GM19025 (cell line): ENCODE measurements around the gene CAMTA1.

ENCODE experiments used
- ATAC-seq: cut with Tn5 transposase; IDR thresholded peaks from one replicate; pipeline ENCODE4 v1.9.1; 2021; ENCODE audit warnings: mild to moderate bottlenecking, low read depth, moderate library complexity; ENCODE audit not compliant: unreplicated experiment

Gene CAMTA1

GRCh38 chr1:6951536-6951935 is 166.3 kb downstream of the CAMTA1 start:
- no peak for ATAC-seq

- ATAC-seq: no peak
Measured at GRCh38 chr1:6953216-6953615, 168.0 kb downstream of the CAMTA1 start.

GRCh38 chr1:6953907-6954364 is 168.7 kb downstream of the CAMTA1 start:
- no peak for ATAC-seq

- no peak for ATAC-seq
Measured at GRCh38 chr1:6954591-6954990, 169.3 kb downstream of the CAMTA1 start.

- no peak for ATAC-seq
Measured at GRCh38 chr1:6955357-6956094, 170.3 kb downstream of the CAMTA1 start.

GRCh38 chr1:6956488-6957159 is 171.4 kb downstream of the CAMTA1 start:
- no peak for ATAC-seq

GRCh38 chr1:6957341-6957740 is 172.1 kb downstream of the CAMTA1 start:
- no peak for ATAC-seq

GRCh38 chr1:6958407-6959030 is 173.3 kb downstream of the CAMTA1 start:
- no peak for ATAC-seq

- no peak for ATAC-seq
Measured at GRCh38 chr1:6959491-6959890, 174.2 kb downstream of the CAMTA1 start.

- ATAC-seq: no peak
Measured at GRCh38 chr1:6960291-6960811, 175.1 kb downstream of the CAMTA1 start.

GRCh38 chr1:6960860-6961259 is 175.6 kb downstream of the CAMTA1 start:
- ATAC-seq: no peak

GRCh38 chr1:6961289-6961688 is 176.0 kb downstream of the CAMTA1 start:
- no peak for ATAC-seq

- no peak for ATAC-seq
Measured at GRCh38 chr1:6961905-6962477, 176.7 kb downstream of the CAMTA1 start.

GRCh38 chr1:6962478-6962995 is 177.3 kb downstream of the CAMTA1 start:
- ATAC-seq: no peak

GRCh38 chr1:6962996-6963911 is 178.0 kb downstream of the CAMTA1 start:
- ATAC-seq: no peak

- ATAC-seq: no peak
Measured at GRCh38 chr1:6963912-6964307, 178.7 kb downstream of the CAMTA1 start.

GRCh38 chr1:6965083-6965934 is 180.1 kb downstream of the CAMTA1 start:
- no peak for ATAC-seq

GRCh38 chr1:6965935-6966241 is 180.6 kb downstream of the CAMTA1 start:
- no peak for ATAC-seq

GRCh38 chr1:6966326-6966725 is 181.1 kb downstream of the CAMTA1 start:
- ATAC-seq: no peak
